ENCODE results near the gene ARHGAP26. TPM values are rescaled to one million over a fixed set of nuclear protein-coding genes. Genes with fewer than 3 reads are reported as not detected.

ARHGAP26 gene
- total RNA-seq, 1 donor from 2014 or later = 20.1 TPM

- H3K9me3 Mint-ChIP-seq (ENCODE audit: unreplicated experiment) = no peaks in the 10 kb centered on the region
- H3K27ac Mint-ChIP-seq (ENCODE audit: unreplicated experiment) = no peak overlapping the region
- TF ChIP-seq CTCF (IDR thresholded peaks at IDR 0.05; ENCODE audit: partially characterized antibody, unreplicated experiment) = no peak
- no peaks in the 10 kb centered on the region for H3K4me1 Mint-ChIP-seq (ENCODE audit: low read depth, unreplicated experiment)
- no peaks in the 10 kb centered on the region for H3K27me3 Mint-ChIP-seq (ENCODE audit: unreplicated experiment)
- no peak overlapping the region for H3K4me3 Mint-ChIP-seq (ENCODE audit: unreplicated experiment)
- no peaks in the 10 kb centered on the region for H3K36me3 Mint-ChIP-seq (ENCODE audit: unreplicated experiment)
- no peak for DNase-seq
Observed at GRCh38 chr5:143149759-143150158, 379.6 kb downstream of the ARHGAP26 start.

GRCh38 chr5:143151056-143151700 is 381.0 kb downstream of the ARHGAP26 start:
- H3K27ac Mint-ChIP-seq (ENCODE audit: unreplicated experiment) = no peak overlapping the region
- no peaks in the 10 kb centered on the region for H3K9me3 Mint-ChIP-seq (ENCODE audit: unreplicated experiment)
- H3K27me3 Mint-ChIP-seq (ENCODE audit: unreplicated experiment) = no peaks in the 10 kb centered on the region
- H3K36me3 Mint-ChIP-seq (ENCODE audit: unreplicated experiment) = no peaks in the 10 kb centered on the region
- no peak for DNase-seq
- H3K4me3 Mint-ChIP-seq (ENCODE audit: unreplicated experiment) = no peak overlapping the region
- TF ChIP-seq CTCF (IDR thresholded peaks at IDR 0.05; ENCODE audit: partially characterized antibody, unreplicated experiment) = no peak
- H3K4me1 Mint-ChIP-seq (ENCODE audit: low read depth, unreplicated experiment) = peaks cover 4% of the 10 kb centered on the region

- no peak for DNase-seq
- no peak overlapping the region for H3K4me3 Mint-ChIP-seq (ENCODE audit: unreplicated experiment)
- no peak for TF ChIP-seq CTCF (IDR thresholded peaks at IDR 0.05; ENCODE audit: partially characterized antibody, unreplicated experiment)
- H3K27ac Mint-ChIP-seq (ENCODE audit: unreplicated experiment) = no peak overlapping the region
- H3K4me1 Mint-ChIP-seq (ENCODE audit: low read depth, unreplicated experiment) = peaks cover 4% of the 10 kb centered on the region
- no peaks in the 10 kb centered on the region for H3K9me3 Mint-ChIP-seq (ENCODE audit: unreplicated experiment)
- no peaks in the 10 kb centered on the region for H3K27me3 Mint-ChIP-seq (ENCODE audit: unreplicated experiment)
- peaks cover 4% of the 10 kb centered on the region for H3K36me3 Mint-ChIP-seq (ENCODE audit: unreplicated experiment)
Observed at GRCh38 chr5:143152445-143152844, 382.3 kb downstream of the ARHGAP26 start.

- Mint-ChIP-seq H3K36me3 (ENCODE audit: unreplicated experiment) (peaks cover 4% of the 10 kb centered on the region), H3K9me3 (ENCODE audit: unreplicated experiment) (no peaks in the 10 kb centered on the region), H3K4me1 (ENCODE audit: low read depth, unreplicated experiment) (peaks cover 7% of the 10 kb centered on the region), H3K27me3 (ENCODE audit: unreplicated experiment) (no peaks in the 10 kb centered on the region), H3K27ac (ENCODE audit: unreplicated experiment) (no peak overlapping the region), H3K4me3 (ENCODE audit: unreplicated experiment) (no peak overlapping the region)
- DNase-seq = no peak
- TF ChIP-seq CTCF (IDR thresholded peaks at IDR 0.05; ENCODE audit: partially characterized antibody, unreplicated experiment) = no peak
Observed at GRCh38 chr5:143153332-143154119, 383.3 kb downstream of the ARHGAP26 start.

All from glutamatergic neuron (in vitro differentiated cells).